IPS-15b (cell line): ENCODE measurements around the gene NRK.
"Not testable (repeated sequence)": the region's sequence is repeated elsewhere in the genome, so short reads cannot be mapped to it uniquely, and the experiment has no call there.

Experiments
- H3K27me3 ChIP-seq: one replicate; pipeline ENCODE4 v1.6.1; 2013; ENCODE audit warnings: low read length; ENCODE audit not compliant: control insufficient read depth, insufficient read depth
- H3K36me3 ChIP-seq: one replicate; pipeline ENCODE4 v1.6.1; 2013; ENCODE audit warnings: low read length; ENCODE audit not compliant: control insufficient read depth, insufficient read depth
- H3K4me1 ChIP-seq: one replicate; pipeline ENCODE4 v1.6.1; 2013; ENCODE audit warnings: mild to moderate bottlenecking, low read length; ENCODE audit not compliant: control insufficient read depth, insufficient read depth
- H3K4me3 ChIP-seq: one replicate; pipeline ENCODE4 v1.5.1; 2013; ENCODE audit warnings: low read depth, low read length
- H3K9ac ChIP-seq: one replicate; pipeline ENCODE4 v1.6.1; 2013; ENCODE audit warnings: low read depth, mild to moderate bottlenecking, low read length
- H3K9me3 ChIP-seq: one replicate; pipeline ENCODE4 v1.6.1; 2013; ENCODE audit warnings: mild to moderate bottlenecking, low read length; ENCODE audit not compliant: control insufficient read depth, insufficient read depth

The NRK gene

GRCh38 chrX:105882581-105883275 is 60.4 kb downstream of the NRK start:
- Histone ChIP-seq H3K9me3 (no peaks in the 10 kb centered on the region), H3K27me3 (no peaks in the 10 kb centered on the region), H3K4me3 (no peak overlapping the region), H3K4me1 (no peaks in the 10 kb centered on the region), H3K36me3 (no peaks in the 10 kb centered on the region), H3K9ac (no peak overlapping the region)

- H3K4me3 ChIP-seq = no peak overlapping the region
- no peaks in the 10 kb centered on the region for H3K27me3 ChIP-seq
- H3K36me3 ChIP-seq = no peaks in the 10 kb centered on the region
- H3K4me1 ChIP-seq = no peaks in the 10 kb centered on the region
- no peak overlapping the region for H3K9ac ChIP-seq
- no peaks in the 10 kb centered on the region for H3K9me3 ChIP-seq
Observed at GRCh38 chrX:105894721-105895120, 72.4 kb downstream of the NRK start.

- Histone ChIP-seq H3K9me3 (no peaks in the 10 kb centered on the region), H3K4me1 (no peaks in the 10 kb centered on the region), H3K4me3 (no peak overlapping the region), H3K9ac (no peak overlapping the region), H3K36me3 (no peaks in the 10 kb centered on the region), H3K27me3 (no peaks in the 10 kb centered on the region)
Observed at GRCh38 chrX:105909576-105909975, 87.2 kb downstream of the NRK start.

- Histone ChIP-seq H3K9ac (no peak overlapping the region), H3K27me3 (no peaks in the 10 kb centered on the region), H3K4me1 (no peaks in the 10 kb centered on the region), H3K4me3 (no peak overlapping the region), H3K9me3 (no peaks in the 10 kb centered on the region), H3K36me3 (no peaks in the 10 kb centered on the region)
Observed at GRCh38 chrX:105910563-105911105, 88.3 kb downstream of the NRK start.

- Histone ChIP-seq H3K27me3 (no peaks in the 10 kb centered on the region), H3K36me3 (no peaks in the 10 kb centered on the region), H3K9ac (no peak overlapping the region), H3K4me1 (no peaks in the 10 kb centered on the region), H3K4me3 (no peak overlapping the region), H3K9me3 (no peaks in the 10 kb centered on the region)
Observed at GRCh38 chrX:105945266-105945665, 122.9 kb downstream of the NRK start.

DNA sequence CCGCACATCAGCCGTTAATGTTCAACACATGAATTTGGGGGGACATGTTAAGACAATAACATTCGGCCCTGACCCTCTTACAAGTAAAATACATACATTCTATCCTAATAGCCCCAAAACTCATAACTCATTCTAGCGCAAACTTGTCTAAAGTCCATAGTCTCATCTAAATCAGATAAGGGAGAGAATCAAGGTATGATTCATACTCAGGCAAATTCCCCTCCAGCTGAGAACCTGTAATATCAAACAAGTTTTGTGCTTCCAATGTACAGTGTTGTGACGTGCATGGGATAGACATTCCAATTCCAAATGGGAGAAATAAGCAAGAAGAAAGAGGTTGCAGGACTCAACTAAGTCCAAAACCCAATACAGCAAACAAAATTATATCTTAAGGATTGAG is 147.1 kb downstream of the NRK start:
- H3K36me3 ChIP-seq = no peaks in the 10 kb centered on the region
- H3K4me3 ChIP-seq = no peak overlapping the region
- no peak overlapping the region for H3K9ac ChIP-seq
- no peaks in the 10 kb centered on the region for H3K4me1 ChIP-seq
- no peaks in the 10 kb centered on the region for H3K9me3 ChIP-seq
- H3K27me3 ChIP-seq = no peaks in the 10 kb centered on the region

- H3K27me3 ChIP-seq = no peaks in the 10 kb centered on the region
Observed at GRCh38 chrX:105972690-105973386, 150.5 kb downstream of the NRK start.

GRCh38 chrX:105973387-105973739 is 151.0 kb downstream of the NRK start:
- no peaks in the 10 kb centered on the region for H3K4me1 ChIP-seq
- no peak overlapping the region for H3K4me3 ChIP-seq
- H3K27me3 ChIP-seq = no peaks in the 10 kb centered on the region
- H3K9ac ChIP-seq = no peak overlapping the region
- peaks cover 3% of the 10 kb centered on the region for H3K9me3 ChIP-seq
- no peaks in the 10 kb centered on the region for H3K36me3 ChIP-seq

More at GRCh38 chrX:105972690-105973386, 150.5 kb downstream of the NRK start:
- no peaks in the 10 kb centered on the region for H3K9me3 ChIP-seq
- no peaks in the 10 kb centered on the region for H3K36me3 ChIP-seq
- no peak overlapping the region for H3K9ac ChIP-seq
- H3K4me3 ChIP-seq = no peak overlapping the region
- H3K4me1 ChIP-seq = no peaks in the 10 kb centered on the region

GRCh38 chrX:105975382-105975781 is 153.0 kb downstream of the NRK start:
- no peak overlapping the region for H3K9ac ChIP-seq
- no peaks in the 10 kb centered on the region for H3K4me1 ChIP-seq
- H3K36me3 ChIP-seq = no peaks in the 10 kb centered on the region
- no peaks in the 10 kb centered on the region for H3K27me3 ChIP-seq
- peaks cover 3% of the 10 kb centered on the region for H3K9me3 ChIP-seq
- no peak overlapping the region for H3K4me3 ChIP-seq

GRCh38 chrX:105981772-105982485 is 159.6 kb downstream of the NRK start:
- H3K9ac ChIP-seq = no peak overlapping the region
- no peaks in the 10 kb centered on the region for H3K27me3 ChIP-seq
- no peaks in the 10 kb centered on the region for H3K4me1 ChIP-seq
- H3K9me3 ChIP-seq = peaks cover 3% of the 10 kb centered on the region
- H3K36me3 ChIP-seq = no peaks in the 10 kb centered on the region
- no peak overlapping the region for H3K4me3 ChIP-seq

DNA sequence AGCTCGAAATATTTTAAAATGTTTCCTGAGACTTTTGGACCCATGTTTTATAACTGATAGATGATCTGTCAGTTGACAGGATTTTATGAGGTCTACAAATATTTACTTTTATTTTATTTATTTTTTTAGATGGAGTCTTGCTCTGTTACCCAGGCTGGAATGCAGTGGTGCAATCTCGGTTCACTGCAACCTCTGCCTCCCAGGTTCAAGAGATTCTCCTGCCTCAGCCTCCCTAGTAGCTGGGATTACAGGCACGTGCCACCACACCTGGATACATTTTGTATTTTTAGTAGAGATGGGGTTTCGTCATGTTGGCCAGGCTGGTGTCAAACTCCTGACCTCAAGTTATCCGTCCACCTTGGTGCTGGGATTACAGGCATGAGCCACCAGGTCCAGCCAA is 166.1 kb downstream of the NRK start:
- not testable (repeated sequence) for H3K9me3 ChIP-seq, H3K9ac ChIP-seq, H3K4me3 ChIP-seq, H3K27me3 ChIP-seq, H3K4me1 ChIP-seq, H3K36me3 ChIP-seq
